HFF-Myc (cell line): ENCODE data around the gene UBE2L5.

ENCODE experiments used
- DNase-seq: peaks from one replicate; pipeline ENCODE4 v3.0.0-alpha.2; 2011; ENCODE audit warnings: low read depth; ENCODE audit errors: extremely low read depth
- H3K4me3 ChIP-seq: replicated peaks from 2 replicates; pipeline ENCODE4 v1.5.1; 2011; ENCODE audit warnings: low read depth, mild to moderate bottlenecking, control low read depth, low read length
- CTCF ChIP-seq: IDR thresholded peaks from 2 replicates; pipeline ENCODE4 v1.5.1; 2012; ENCODE audit warnings: mild to moderate bottlenecking, low read depth, low read length, control low read depth; ENCODE audit errors: missing control alignments

Gene UBE2L5

GRCh38 chr13:30395192-30396158 is 26.8 kb upstream of the UBE2L5 start:
- TF ChIP-seq CTCF: no peak
- peak; percentile 77 for DNase-seq
- peak overlapping the region; percentile 47 for H3K4me3 ChIP-seq

- no peak for DNase-seq
- TF ChIP-seq CTCF: no peak
- no peak overlapping the region for H3K4me3 ChIP-seq
Observed at GRCh38 chr13:30396434-30397075, 25.7 kb upstream of the UBE2L5 start.

- no peak overlapping the region for H3K4me3 ChIP-seq
- TF ChIP-seq CTCF: no peak
- DNase-seq: no peak
Observed at GRCh38 chr13:30398601-30399072, 23.7 kb upstream of the UBE2L5 start.

- no peak for TF ChIP-seq CTCF
- H3K4me3 ChIP-seq: no peak overlapping the region
- no peak for DNase-seq
Observed at GRCh38 chr13:30400376-30400775, 21.9 kb upstream of the UBE2L5 start.

GRCh38 chr13:30401347-30401746 is 20.9 kb upstream of the UBE2L5 start:
- no peak for DNase-seq
- no peak overlapping the region for H3K4me3 ChIP-seq
- TF ChIP-seq CTCF: no peak

GRCh38 chr13:30403456-30403855 is 18.8 kb upstream of the UBE2L5 start:
- TF ChIP-seq CTCF: no peak
- no peak overlapping the region for H3K4me3 ChIP-seq
- no peak for DNase-seq
